ENCODE measurements around the gene DAB2. TPM values are rescaled to one million over a fixed set of nuclear protein-coding genes. Genes with fewer than 3 reads are reported as not detected.

The DAB2 gene
- total RNA-seq, 2 experiments from 2014 or later: 0.40 TPM; not detected in 1

GRCh38 chr5:39352951-39353350, 71.8 kb downstream of the DAB2 start:
- no peaks in the 10 kb centered on the region for H3K36me3 ChIP-seq (ENCODE audit: insufficient read depth, low read length)
- TF ChIP-seq CTCF (conservative IDR thresholded peaks at IDR 0.05; ENCODE audit: low read length): no peak
- TF ChIP-seq EZH2phosphoT487 (IDR thresholded peaks at IDR 0.05; ENCODE audit: borderline replicate concordance, low read depth, low read length): no peak
- H2AFZ ChIP-seq (ENCODE audit: low read length): no peak overlapping the region
- no TSS peak for BruUV-seq (replicated peaks)
- no peak overlapping the region for H3K4me2 ChIP-seq (ENCODE audit: low read length)
- no peaks in the 10 kb centered on the region for H4K20me1 ChIP-seq (ENCODE audit: insufficient read depth, low read length)
- intact Hi-C loops (cut with micrococcal nuclease; ENCODE audit: unreplicated experiment): no loop called here
- H3K27ac ChIP-seq (ENCODE audit: low read depth, low read length, poor library complexity, severe bottlenecking): no peak overlapping the region
- DNase-seq (ENCODE audit: low spot score): no peak
- H3K9me2 ChIP-seq (ENCODE audit: insufficient read depth, low read length): no peaks in the 10 kb centered on the region
- ChIA-PET CTCF (ENCODE audit: unreplicated experiment) (no interaction called here), POLR2A (no interaction called here)
- H3K4me1 ChIP-seq (ENCODE audit: insufficient read depth, low read length, poor library complexity, severe bottlenecking): no peaks in the 10 kb centered on the region
- H3K4me3 ChIP-seq (ENCODE audit: low read depth, low read length, poor library complexity, severe bottlenecking): no peak overlapping the region
- H3K79me2 ChIP-seq (ENCODE audit: insufficient read depth, low read depth, low read length): no peaks in the 10 kb centered on the region
- H3K9me3 ChIP-seq (ENCODE audit: low read length): no peaks in the 10 kb centered on the region

DNA sequence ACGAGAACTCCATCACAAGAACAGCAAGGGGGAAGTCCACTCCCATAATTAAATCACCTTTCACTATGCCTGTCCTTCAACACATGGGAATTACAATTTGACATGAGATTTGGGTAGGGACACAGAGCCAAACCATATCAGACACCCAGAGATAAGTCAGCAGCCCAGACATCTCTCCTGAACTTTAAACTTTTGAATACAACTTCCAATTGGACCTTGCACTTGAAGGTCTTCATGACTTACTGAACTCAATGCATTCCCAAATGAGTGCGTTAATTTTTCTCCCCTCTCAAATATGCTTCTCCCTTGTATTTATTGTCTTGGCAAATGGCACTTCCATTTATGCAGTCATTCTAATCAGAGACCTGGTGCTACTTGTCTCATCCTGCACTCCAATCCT, 72.6 kb downstream of the DAB2 start:
- BruUV-seq (replicated peaks): no TSS peak
- no peak for DNase-seq (ENCODE audit: low spot score)
- Histone ChIP-seq H3K9me2 (ENCODE audit: insufficient read depth, low read length) (no peaks in the 10 kb centered on the region), H3K4me3 (ENCODE audit: low read depth, low read length, poor library complexity, severe bottlenecking) (no peak overlapping the region), H3K36me3 (ENCODE audit: insufficient read depth, low read length) (no peaks in the 10 kb centered on the region), H3K9me3 (ENCODE audit: low read length) (no peaks in the 10 kb centered on the region), H4K20me1 (ENCODE audit: insufficient read depth, low read length) (no peaks in the 10 kb centered on the region), H3K27ac (ENCODE audit: low read depth, low read length, poor library complexity, severe bottlenecking) (no peak overlapping the region), H3K4me2 (ENCODE audit: low read length) (no peak overlapping the region), H3K4me1 (ENCODE audit: insufficient read depth, low read length, poor library complexity, severe bottlenecking) (no peaks in the 10 kb centered on the region), H2AFZ (ENCODE audit: low read length) (no peak overlapping the region), H3K79me2 (ENCODE audit: insufficient read depth, low read depth, low read length) (no peaks in the 10 kb centered on the region)
- intact Hi-C loops (cut with micrococcal nuclease; ENCODE audit: unreplicated experiment): no loop called here
- ChIA-PET CTCF (ENCODE audit: unreplicated experiment) (no interaction called here), POLR2A (no interaction called here)
- no peak for TF ChIP-seq EZH2phosphoT487 (IDR thresholded peaks at IDR 0.05; ENCODE audit: borderline replicate concordance, low read depth, low read length)
- no peak for TF ChIP-seq CTCF (conservative IDR thresholded peaks at IDR 0.05; ENCODE audit: low read length)

GRCh38 chr5:39349484-39349883, 75.3 kb downstream of the DAB2 start:
- POLR2A ChIA-PET: no interaction called here
- BruUV-seq (replicated peaks): no TSS peak
- DNase-seq (ENCODE audit: low spot score): no peak

More at GRCh38 chr5:39349484-39349883, 75.3 kb downstream of the DAB2 start:
- CTCF ChIA-PET (ENCODE audit: unreplicated experiment): no interaction called here
- H3K9me2 ChIP-seq (ENCODE audit: insufficient read depth, low read length): no peaks in the 10 kb centered on the region
- no peak overlapping the region for H3K27ac ChIP-seq (ENCODE audit: low read depth, low read length, poor library complexity, severe bottlenecking)
- no peaks in the 10 kb centered on the region for H3K79me2 ChIP-seq (ENCODE audit: insufficient read depth, low read depth, low read length)
- no peaks in the 10 kb centered on the region for H3K36me3 ChIP-seq (ENCODE audit: insufficient read depth, low read length)
- no peak overlapping the region for H3K4me3 ChIP-seq (ENCODE audit: low read depth, low read length, poor library complexity, severe bottlenecking)
- H3K4me1 ChIP-seq (ENCODE audit: insufficient read depth, low read length, poor library complexity, severe bottlenecking): no peaks in the 10 kb centered on the region
- intact Hi-C loops (cut with micrococcal nuclease; ENCODE audit: unreplicated experiment): no loop called here
- no peak overlapping the region for H2AFZ ChIP-seq (ENCODE audit: low read length)
- no peaks in the 10 kb centered on the region for H4K20me1 ChIP-seq (ENCODE audit: insufficient read depth, low read length)
- no peaks in the 10 kb centered on the region for H3K9me3 ChIP-seq (ENCODE audit: low read length)
- TF ChIP-seq CTCF (conservative IDR thresholded peaks at IDR 0.05; ENCODE audit: low read length) (no peak), EZH2phosphoT487 (IDR thresholded peaks at IDR 0.05; ENCODE audit: borderline replicate concordance, low read depth, low read length) (no peak)
- H3K4me2 ChIP-seq (ENCODE audit: low read length): no peak overlapping the region
